A673 (cell line): ENCODE data around the gene CAPN13.

ENCODE experiments used
- EZH2 ChIP-seq: fragments of 200-600 bp; sonication (generic); IDR thresholded peaks from 2 replicates; pipeline ENCODE4 v1.6.1; 2017; ENCODE audit warnings: borderline replicate concordance, low read depth, mild to moderate bottlenecking, mixed read lengths, antibody characterized with exemption, low read length; ENCODE audit not compliant: poor library complexity, severe bottlenecking
- TF ChIP-seq, protein P1 (sequence below): fragments of 300-800, 200-600 bp; sonication (generic); conservative IDR thresholded peaks from 2 replicates; pipeline ENCODE4 v1.5.1; 2017; ENCODE audit warnings: low read depth, mild to moderate bottlenecking, antibody characterized with exemption, low read length, moderate library complexity, mixed read lengths

DNA sequence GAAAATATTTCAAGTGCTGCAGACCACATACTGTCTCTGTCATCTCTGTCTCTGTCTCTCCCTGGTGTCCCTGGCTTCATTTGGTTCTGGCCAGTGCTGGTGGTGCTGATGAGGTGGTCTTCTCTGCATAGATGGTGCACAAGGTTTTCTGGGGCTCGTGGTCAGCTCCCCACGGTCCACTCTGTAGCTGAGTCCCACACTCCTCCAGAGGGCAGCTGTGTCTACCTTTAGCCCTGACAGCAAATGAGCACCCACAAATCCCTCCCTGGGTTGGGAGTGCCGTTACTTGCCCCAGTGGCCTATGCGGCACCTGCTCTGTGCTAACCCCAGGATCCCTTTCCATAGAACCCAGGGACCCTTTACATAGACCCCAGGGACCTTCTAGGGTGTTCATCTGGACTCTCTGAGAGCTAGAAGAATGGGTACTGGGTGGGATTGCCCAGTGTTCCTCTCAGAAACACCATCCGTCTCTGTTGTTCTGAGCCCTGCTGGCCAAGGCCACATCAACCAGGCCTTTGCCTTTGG, 129.3 kb downstream of the CAPN13 start:
- TF ChIP-seq, protein P1, sequence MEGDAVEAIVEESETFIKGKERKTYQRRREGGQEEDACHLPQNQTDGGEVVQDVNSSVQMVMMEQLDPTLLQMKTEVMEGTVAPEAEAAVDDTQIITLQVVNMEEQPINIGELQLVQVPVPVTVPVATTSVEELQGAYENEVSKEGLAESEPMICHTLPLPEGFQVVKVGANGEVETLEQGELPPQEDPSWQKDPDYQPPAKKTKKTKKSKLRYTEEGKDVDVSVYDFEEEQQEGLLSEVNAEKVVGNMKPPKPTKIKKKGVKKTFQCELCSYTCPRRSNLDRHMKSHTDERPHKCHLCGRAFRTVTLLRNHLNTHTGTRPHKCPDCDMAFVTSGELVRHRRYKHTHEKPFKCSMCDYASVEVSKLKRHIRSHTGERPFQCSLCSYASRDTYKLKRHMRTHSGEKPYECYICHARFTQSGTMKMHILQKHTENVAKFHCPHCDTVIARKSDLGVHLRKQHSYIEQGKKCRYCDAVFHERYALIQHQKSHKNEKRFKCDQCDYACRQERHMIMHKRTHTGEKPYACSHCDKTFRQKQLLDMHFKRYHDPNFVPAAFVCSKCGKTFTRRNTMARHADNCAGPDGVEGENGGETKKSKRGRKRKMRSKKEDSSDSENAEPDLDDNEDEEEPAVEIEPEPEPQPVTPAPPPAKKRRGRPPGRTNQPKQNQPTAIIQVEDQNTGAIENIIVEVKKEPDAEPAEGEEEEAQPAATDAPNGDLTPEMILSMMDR = no peak
- TF ChIP-seq EZH2 = no peak
